Urinary bladder (tissue), 4 donors: Measurements from ENCODE around the gene DLL1. TPM values are rescaled to one million over a fixed set of nuclear protein-coding genes. Genes with fewer than 3 reads are reported as not detected.
"Not testable (repeated sequence)": the region's sequence is repeated elsewhere in the genome, so short reads cannot be mapped to it uniquely, and the experiment has no call there.

ENCODE experiments used
- DNase-seq: peaks from one replicate; pipeline ENCODE4 v3.0.0-alpha.2; 2015; ENCODE audit errors: extremely low spot score
- H3K27ac ChIP-seq: one replicate; pipeline ENCODE4 v1.5.1; 2013; ENCODE audit warnings: low read depth, mild to moderate bottlenecking, moderate library complexity
- H3K36me3 ChIP-seq: one replicate; pipeline ENCODE4 v1.6.1; 2013; ENCODE audit warnings: mild to moderate bottlenecking, moderate library complexity; ENCODE audit not compliant: insufficient read depth
- H3K4me1 ChIP-seq: one replicate; pipeline ENCODE4 v1.6.1; 2013; ENCODE audit warnings: mild to moderate bottlenecking, moderate library complexity; ENCODE audit not compliant: insufficient read depth
- H3K4me3 ChIP-seq: one replicate; pipeline ENCODE4 v1.5.1; 2013; ENCODE audit warnings: low read depth, low read length
- WGBS: extraction: QIAGEN DNeasy Blood & Tissue Kit; methylation state at CpG from one replicate; pipeline ENCODE4 v1.1.7; 2013; 5-methylcytosine and 5-hydroxymethylcytosine counted together
- polyA plus RNA-seq: library from polyadenylated mRNA; stranded (reverse); fragments of 200-250 nt; gene quantifications from one replicate; pipeline ENCODE4 v1.2.3, GENCODE V29; 2013
- total RNA-seq: library from RNA; depleted of rRNA; stranded (reverse); fragments of >200 nt; gene quantifications from one replicate; pipeline ENCODE4 v1.2.3, GENCODE V29; 2014
- donor health status: healthy with polysubstance abuse.
- donor health status: healthy.

The DLL1 gene, protein sequence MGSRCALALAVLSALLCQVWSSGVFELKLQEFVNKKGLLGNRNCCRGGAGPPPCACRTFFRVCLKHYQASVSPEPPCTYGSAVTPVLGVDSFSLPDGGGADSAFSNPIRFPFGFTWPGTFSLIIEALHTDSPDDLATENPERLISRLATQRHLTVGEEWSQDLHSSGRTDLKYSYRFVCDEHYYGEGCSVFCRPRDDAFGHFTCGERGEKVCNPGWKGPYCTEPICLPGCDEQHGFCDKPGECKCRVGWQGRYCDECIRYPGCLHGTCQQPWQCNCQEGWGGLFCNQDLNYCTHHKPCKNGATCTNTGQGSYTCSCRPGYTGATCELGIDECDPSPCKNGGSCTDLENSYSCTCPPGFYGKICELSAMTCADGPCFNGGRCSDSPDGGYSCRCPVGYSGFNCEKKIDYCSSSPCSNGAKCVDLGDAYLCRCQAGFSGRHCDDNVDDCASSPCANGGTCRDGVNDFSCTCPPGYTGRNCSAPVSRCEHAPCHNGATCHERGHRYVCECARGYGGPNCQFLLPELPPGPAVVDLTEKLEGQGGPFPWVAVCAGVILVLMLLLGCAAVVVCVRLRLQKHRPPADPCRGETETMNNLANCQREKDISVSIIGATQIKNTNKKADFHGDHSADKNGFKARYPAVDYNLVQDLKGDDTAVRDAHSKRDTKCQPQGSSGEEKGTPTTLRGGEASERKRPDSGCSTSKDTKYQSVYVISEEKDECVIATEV
- total RNA-seq (5.9 TPM), polyA plus RNA-seq (22.1 TPM)

GRCh38 chr6:170290296-170291128 lies at the start of gene DLL1:
TSS of gene DLL1 (minus strand) at chr6:170291078. CDS start at chr6:170290139, 939 bp downstream.
- H3K27ac ChIP-seq: peak within 1 kb of the TSS; percentile 93
- whole genome bisulfite sequencing: under 1% methylated on average over 83 of the region's 83 CpGs

GRCh38 chr6:170335199-170335598 lies 44.3 kb upstream of the DLL1 start:
- not testable (repeated sequence) for H3K27ac ChIP-seq, DNase-seq, H3K4me1 ChIP-seq, H3K4me3 ChIP-seq
- peaks cover 10% of the 10 kb centered on the region for H3K36me3 ChIP-seq
- 94% methylated on average over 3 of the region's 3 CpGs for WGBS

More at GRCh38 chr6:170290296-170291128, at the start of gene DLL1:
- H3K4me1 ChIP-seq: no peaks in the 10 kb centered on the region
- H3K4me3 ChIP-seq: peak within 1 kb of the TSS; percentile 75
- no peak for DNase-seq
- no peaks in the 10 kb centered on the region for H3K36me3 ChIP-seq

DNA sequence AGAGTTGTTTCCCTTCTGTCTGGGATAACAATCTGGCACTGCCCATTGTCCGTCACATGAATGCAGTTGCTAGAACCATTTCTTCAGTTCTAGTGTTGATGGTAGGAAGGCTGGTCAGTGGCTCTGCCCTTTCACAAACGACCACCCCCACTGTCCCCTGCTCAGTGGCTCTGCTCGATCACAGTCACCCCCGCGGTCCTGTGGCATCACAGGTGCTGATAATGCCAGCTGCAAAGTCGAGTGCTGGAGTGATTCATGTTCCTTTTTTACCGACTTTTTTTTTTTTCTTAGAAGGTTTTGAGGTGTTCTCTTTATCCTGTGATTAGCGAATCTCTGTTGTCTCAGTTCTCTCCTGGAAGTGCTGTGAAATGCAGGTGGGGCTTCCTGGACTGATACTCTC lies 38.4 kb upstream of the DLL1 start:
- no peaks in the 10 kb centered on the region for H3K4me1 ChIP-seq
- H3K4me3 ChIP-seq: no peak overlapping the region
- H3K36me3 ChIP-seq: peaks cover 10% of the 10 kb centered on the region
- no peak for DNase-seq
- H3K27ac ChIP-seq: no peak overlapping the region
- 91% methylated on average over 8 of the region's 8 CpGs for WGBS

- 58% methylated on average over 5 of the region's 5 CpGs for WGBS
- peaks cover 3% of the 10 kb centered on the region for H3K36me3 ChIP-seq
- H3K27ac ChIP-seq: no peak overlapping the region
These were observed 26.8 kb upstream of the DLL1 start for GRCh38 chr6:170317718-170318117.

GRCh38 chr6:170317076-170317475 lies 26.2 kb upstream of the DLL1 start:
- H3K36me3 ChIP-seq: peaks cover 3% of the 10 kb centered on the region
- no peak for DNase-seq
- no peaks in the 10 kb centered on the region for H3K4me1 ChIP-seq
- no peak overlapping the region for H3K4me3 ChIP-seq
- 58% methylated on average over 1 of the region's 1 CpG for WGBS
- H3K27ac ChIP-seq: no peak overlapping the region

More at GRCh38 chr6:170317718-170318117, 26.8 kb upstream of the DLL1 start:
- Histone ChIP-seq H3K4me3 (no peak overlapping the region), H3K4me1 (no peaks in the 10 kb centered on the region)
- no peak for DNase-seq

DNA sequence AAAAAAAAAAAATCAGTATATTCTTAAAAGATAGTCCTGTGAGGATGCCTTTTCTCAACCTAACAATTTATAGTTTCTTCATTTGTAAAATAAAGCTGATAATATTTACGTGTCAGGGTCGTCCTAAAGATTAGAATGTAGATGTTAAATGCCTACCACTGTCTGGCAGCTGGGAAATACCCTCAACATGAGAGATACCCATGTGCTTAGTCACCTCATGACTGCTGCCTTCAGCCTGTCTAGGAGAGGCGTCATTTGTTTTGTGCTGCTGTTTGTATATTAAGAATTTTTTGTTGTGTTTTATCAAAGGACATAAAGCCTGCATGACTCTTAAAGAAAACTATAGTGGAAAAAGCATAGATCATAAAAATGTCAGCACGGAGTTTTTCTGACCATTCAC lies 25.2 kb upstream of the DLL1 start:
- 92% methylated on average over 4 of the region's 4 CpGs for whole genome bisulfite sequencing
- Histone ChIP-seq H3K4me1 (no peaks in the 10 kb centered on the region), H3K36me3 (peaks cover 3% of the 10 kb centered on the region), H3K4me3 (no peak overlapping the region), H3K27ac (no peak overlapping the region)
- DNase-seq: no peak

- Histone ChIP-seq H3K4me3 (no peak overlapping the region), H3K4me1 (no peaks in the 10 kb centered on the region), H3K36me3 (peaks cover 3% of the 10 kb centered on the region), H3K27ac (no peak overlapping the region)
- 67% methylated on average over 5 of the region's 5 CpGs for WGBS
- DNase-seq: no peak
These were observed 24.1 kb upstream of the DLL1 start for GRCh38 chr6:170314983-170315382.

- Histone ChIP-seq H3K27ac (no peak overlapping the region), H3K36me3 (peaks cover under 1% of the 10 kb centered on the region), H3K4me1 (no peaks in the 10 kb centered on the region), H3K4me3 (no peak overlapping the region)
- no peak for DNase-seq
- WGBS: 82% methylated on average over 6 of the region's 6 CpGs
These were observed 22.9 kb upstream of the DLL1 start for GRCh38 chr6:170313716-170314295.

DNA sequence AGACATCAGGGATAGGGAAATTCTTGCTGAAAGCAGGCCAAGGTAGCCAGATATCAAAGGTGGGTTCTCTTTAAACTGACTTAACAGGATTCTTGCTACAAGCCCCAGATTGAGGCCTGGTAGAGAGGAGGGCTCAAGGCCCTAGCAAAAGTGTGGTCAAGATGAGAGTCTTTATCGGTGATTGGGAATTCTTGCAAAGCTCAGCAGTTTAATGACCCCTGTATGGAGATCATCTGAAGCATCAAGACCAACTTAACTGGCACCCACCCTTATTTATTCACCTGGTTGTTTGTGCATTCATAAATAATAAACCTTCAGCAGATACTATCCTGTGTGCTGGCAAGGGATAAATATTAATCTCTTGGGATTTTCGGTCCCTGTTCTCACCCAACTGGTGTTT lies 22.0 kb upstream of the DLL1 start:
- H3K36me3 ChIP-seq: no peaks in the 10 kb centered on the region
- no peak overlapping the region for H3K4me3 ChIP-seq
- no peak overlapping the region for H3K27ac ChIP-seq
- DNase-seq: no peak
- 94% methylated on average over 2 of the region's 2 CpGs for WGBS
- H3K4me1 ChIP-seq: peaks cover under 1% of the 10 kb centered on the region

DNA sequence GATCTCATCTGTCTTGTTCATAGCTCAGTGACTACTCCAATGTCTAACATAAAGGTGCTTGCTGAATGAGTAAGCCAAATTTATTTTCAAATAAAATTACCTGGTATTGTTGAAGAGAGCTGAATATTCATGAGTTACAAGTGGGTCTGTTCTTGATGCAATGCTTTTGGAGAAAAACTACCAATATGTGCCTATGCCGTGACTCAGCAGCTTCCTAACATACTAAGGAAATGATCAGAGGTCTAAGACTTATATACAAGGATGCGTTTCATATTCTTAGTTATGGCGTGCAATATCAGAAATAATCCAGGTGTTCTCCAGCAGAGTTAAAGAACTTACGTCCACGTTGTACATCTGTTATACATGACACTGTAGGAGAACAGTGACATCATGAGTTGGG lies 20.8 kb upstream of the DLL1 start:
- no peak overlapping the region for H3K27ac ChIP-seq
- no peak for DNase-seq
- 84% methylated on average over 5 of the region's 5 CpGs for WGBS
- no peak overlapping the region for H3K4me3 ChIP-seq
- no peaks in the 10 kb centered on the region for H3K36me3 ChIP-seq
- H3K4me1 ChIP-seq: peaks cover 1% of the 10 kb centered on the region

- DNase-seq: no peak
- Histone ChIP-seq H3K27ac (no peak overlapping the region), H3K36me3 (no peaks in the 10 kb centered on the region), H3K4me1 (peaks cover 1% of the 10 kb centered on the region), H3K4me3 (no peak overlapping the region)
- 87% methylated on average over 1 of the region's 1 CpG for WGBS
These were observed 17.9 kb upstream of the DLL1 start for GRCh38 chr6:170308761-170309160.

- H3K4me3 ChIP-seq: peak overlapping the region; percentile 88
- peak overlapping the region; percentile 81 for H3K27ac ChIP-seq
- H3K4me1 ChIP-seq: peaks cover 1% of the 10 kb centered on the region
- no peak for DNase-seq
- H3K36me3 ChIP-seq: no peaks in the 10 kb centered on the region
- WGBS: 6% methylated on average over 15 of the region's 15 CpGs
These were observed 16.2 kb upstream of the DLL1 start for GRCh38 chr6:170307080-170307545.
